Measurements from ENCODE around the gene FRMD8. TPM values are rescaled to one million over a fixed set of nuclear protein-coding genes. Genes with fewer than 3 reads are reported as not detected.

The FRMD8 gene
- total and polyA plus RNA-seq, 2 donors (not counting 1 experiment from before 2014, with no cell fraction given): 14.9 to 15.3 TPM

DNA sequence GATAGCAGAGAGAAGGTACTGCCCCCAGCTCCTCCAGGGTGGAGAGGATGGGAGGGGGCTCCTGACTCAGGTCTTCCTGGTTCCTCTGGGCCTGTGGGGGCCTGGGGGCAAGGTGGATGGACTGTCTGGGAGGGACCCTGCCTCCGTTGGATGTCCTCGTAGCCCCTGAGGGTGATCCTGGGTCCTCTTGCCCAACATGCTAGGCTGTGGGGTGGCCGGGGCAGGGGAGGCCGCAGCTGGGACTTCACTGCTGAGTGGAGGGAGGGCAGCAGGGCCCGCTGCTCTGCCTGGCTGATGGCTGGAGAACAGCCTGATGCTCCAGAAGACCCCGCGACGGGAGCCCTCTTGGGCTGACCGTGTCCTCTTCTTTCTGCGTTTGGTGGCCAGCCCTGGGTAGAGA lies 13.4 kb downstream of the FRMD8 start:
- Histone ChIP-seq H3K4me3 (replicated peaks in 1 of 4; ENCODE audit: control extremely low read depth in 1 of 4, insufficient read depth in 1 of 4, low read depth in 3 of 4, low read length in 4 of 4) (no peak overlapping the region), H4K20me1 (ENCODE audit: control insufficient read depth, extremely low read depth, insufficient read depth, low read length) (no peaks in the 10 kb centered on the region), H2AFZ (ENCODE audit: low read length) (no peak overlapping the region), H3K9me3 (ENCODE audit: control insufficient read depth, insufficient read depth, low read depth, low read length) (no peaks in the 10 kb centered on the region), H3K9ac (ENCODE audit: insufficient read depth, low read length) (no peak overlapping the region), H3K36me3 (ENCODE audit: control insufficient read depth, insufficient read depth, low read length) (peaks cover 35% of the 10 kb centered on the region), H3K79me2 (ENCODE audit: control insufficient read depth, insufficient read depth, low read length) (no peaks in the 10 kb centered on the region), H3K4me1 (ENCODE audit: control insufficient read depth, extremely low read depth, insufficient read depth, low read length) (no peaks in the 10 kb centered on the region), H3K27me3 (ENCODE audit: control insufficient read depth, insufficient read depth, low read length) (no peaks in the 10 kb centered on the region), H3K4me2 (ENCODE audit: extremely low read depth, insufficient read depth, low read length) (no peak overlapping the region), H3K27ac (ENCODE audit: insufficient read depth, low read length) (no peak overlapping the region)
- DNase-seq (ENCODE audit: low read depth in 2 of 2): no peak
- no peak for TF ChIP-seq EZH2 (IDR thresholded peaks at IDR 0.05; ENCODE audit: low read length, missing control alignments)
- TF ChIP-seq, protein P1, sequence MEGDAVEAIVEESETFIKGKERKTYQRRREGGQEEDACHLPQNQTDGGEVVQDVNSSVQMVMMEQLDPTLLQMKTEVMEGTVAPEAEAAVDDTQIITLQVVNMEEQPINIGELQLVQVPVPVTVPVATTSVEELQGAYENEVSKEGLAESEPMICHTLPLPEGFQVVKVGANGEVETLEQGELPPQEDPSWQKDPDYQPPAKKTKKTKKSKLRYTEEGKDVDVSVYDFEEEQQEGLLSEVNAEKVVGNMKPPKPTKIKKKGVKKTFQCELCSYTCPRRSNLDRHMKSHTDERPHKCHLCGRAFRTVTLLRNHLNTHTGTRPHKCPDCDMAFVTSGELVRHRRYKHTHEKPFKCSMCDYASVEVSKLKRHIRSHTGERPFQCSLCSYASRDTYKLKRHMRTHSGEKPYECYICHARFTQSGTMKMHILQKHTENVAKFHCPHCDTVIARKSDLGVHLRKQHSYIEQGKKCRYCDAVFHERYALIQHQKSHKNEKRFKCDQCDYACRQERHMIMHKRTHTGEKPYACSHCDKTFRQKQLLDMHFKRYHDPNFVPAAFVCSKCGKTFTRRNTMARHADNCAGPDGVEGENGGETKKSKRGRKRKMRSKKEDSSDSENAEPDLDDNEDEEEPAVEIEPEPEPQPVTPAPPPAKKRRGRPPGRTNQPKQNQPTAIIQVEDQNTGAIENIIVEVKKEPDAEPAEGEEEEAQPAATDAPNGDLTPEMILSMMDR (conservative IDR thresholded peaks at IDR 0.05 in 1 of 2, IDR thresholded peaks at IDR 0.05 in 1 of 2; ENCODE audit: low read depth in 1 of 2, low read length in 2 of 2): no peak

DNA sequence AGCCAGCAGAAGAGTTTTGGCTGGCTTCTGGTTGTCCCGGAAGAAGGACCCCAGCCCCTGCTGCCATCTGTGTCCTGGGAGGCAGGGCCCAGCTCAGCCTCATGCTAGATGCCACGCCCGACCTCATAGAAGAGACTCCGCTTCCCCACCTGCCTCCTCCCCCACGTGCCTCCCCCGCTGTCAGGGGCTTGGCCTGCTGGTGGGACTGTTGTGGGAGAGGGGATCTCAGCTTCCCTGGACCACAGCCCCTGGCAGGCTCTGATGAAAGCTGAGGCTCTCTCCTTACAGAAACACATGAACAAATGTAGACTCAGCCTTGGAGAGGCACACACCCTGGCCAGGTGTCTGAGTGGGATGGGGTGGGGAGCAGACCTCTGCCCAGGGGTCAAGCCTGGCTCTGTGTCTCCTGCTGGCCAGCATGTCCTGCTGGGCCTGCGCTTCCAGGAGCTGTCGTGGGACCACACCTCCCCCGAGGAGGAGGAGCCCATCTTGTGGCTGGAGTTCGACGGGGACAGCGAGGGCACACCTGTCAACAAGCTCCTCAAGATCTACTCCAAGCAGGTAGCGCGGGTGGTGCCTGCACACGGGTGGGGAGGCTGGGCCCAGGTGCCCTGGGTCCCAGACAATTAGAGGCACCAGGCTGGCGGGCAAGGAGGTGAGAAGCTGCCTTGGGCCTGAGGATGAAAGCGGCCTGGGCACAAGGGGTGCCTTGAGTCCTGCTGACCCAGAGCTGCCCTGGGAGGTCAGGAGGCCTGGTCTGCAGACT lies 14.1 kb downstream of the FRMD8 start:
- Histone ChIP-seq H3K9ac (ENCODE audit: insufficient read depth, low read length) (no peak overlapping the region), H3K4me3 (replicated peaks in 1 of 4; ENCODE audit: control extremely low read depth in 1 of 4, insufficient read depth in 1 of 4, low read depth in 3 of 4, low read length in 4 of 4) (no peak overlapping the region), H2AFZ (ENCODE audit: low read length) (no peak overlapping the region), H3K27ac (ENCODE audit: insufficient read depth, low read length) (no peak overlapping the region), H3K9me3 (ENCODE audit: control insufficient read depth, insufficient read depth, low read depth, low read length) (no peaks in the 10 kb centered on the region), H3K27me3 (ENCODE audit: control insufficient read depth, insufficient read depth, low read length) (no peaks in the 10 kb centered on the region), H3K4me2 (ENCODE audit: extremely low read depth, insufficient read depth, low read length) (no peak overlapping the region), H4K20me1 (ENCODE audit: control insufficient read depth, extremely low read depth, insufficient read depth, low read length) (no peaks in the 10 kb centered on the region), H3K79me2 (ENCODE audit: control insufficient read depth, insufficient read depth, low read length) (no peaks in the 10 kb centered on the region), H3K4me1 (ENCODE audit: control insufficient read depth, extremely low read depth, insufficient read depth, low read length) (no peaks in the 10 kb centered on the region), H3K36me3 (ENCODE audit: control insufficient read depth, insufficient read depth, low read length) (peaks cover 39% of the 10 kb centered on the region)
- DNase-seq (ENCODE audit: low read depth in 2 of 2): no peak
- no peak for TF ChIP-seq EZH2 (IDR thresholded peaks at IDR 0.05; ENCODE audit: low read length, missing control alignments)
- TF ChIP-seq, protein P1 (conservative IDR thresholded peaks at IDR 0.05 in 1 of 2, IDR thresholded peaks at IDR 0.05 in 1 of 2; ENCODE audit: low read depth in 1 of 2, low read length in 2 of 2): no peak

GRCh38 chr11:65401073-65401802 lies 14.8 kb downstream of the FRMD8 start:
- no peak overlapping the region for H3K9ac ChIP-seq (ENCODE audit: insufficient read depth, low read length)
- H2AFZ ChIP-seq (ENCODE audit: low read length): no peak overlapping the region
- H3K4me3 ChIP-seq (replicated peaks in 1 of 4; ENCODE audit: control extremely low read depth in 1 of 4, insufficient read depth in 1 of 4, low read depth in 3 of 4, low read length in 4 of 4): no peak overlapping the region
- H3K9me3 ChIP-seq (ENCODE audit: control insufficient read depth, insufficient read depth, low read depth, low read length): no peaks in the 10 kb centered on the region
- H3K4me2 ChIP-seq (ENCODE audit: extremely low read depth, insufficient read depth, low read length): no peak overlapping the region
- H3K4me1 ChIP-seq (ENCODE audit: control insufficient read depth, extremely low read depth, insufficient read depth, low read length): no peaks in the 10 kb centered on the region
- H3K27ac ChIP-seq (ENCODE audit: insufficient read depth, low read length): no peak overlapping the region
- H4K20me1 ChIP-seq (ENCODE audit: control insufficient read depth, extremely low read depth, insufficient read depth, low read length): no peaks in the 10 kb centered on the region
- TF ChIP-seq, protein P1 (conservative IDR thresholded peaks at IDR 0.05 in 1 of 2, IDR thresholded peaks at IDR 0.05 in 1 of 2; ENCODE audit: low read depth in 1 of 2, low read length in 2 of 2): no peak
- TF ChIP-seq EZH2 (IDR thresholded peaks at IDR 0.05; ENCODE audit: low read length, missing control alignments): no peak
- no peaks in the 10 kb centered on the region for H3K27me3 ChIP-seq (ENCODE audit: control insufficient read depth, insufficient read depth, low read length)
- DNase-seq (ENCODE audit: low read depth in 2 of 2): no peak
- H3K36me3 ChIP-seq (ENCODE audit: control insufficient read depth, insufficient read depth, low read length): peaks cover 35% of the 10 kb centered on the region
- no peaks in the 10 kb centered on the region for H3K79me2 ChIP-seq (ENCODE audit: control insufficient read depth, insufficient read depth, low read length)

Measured in fibroblast of lung (primary cell).